Liver (tissue), 9 donors: ENCODE results near the gene LSR. TPM values are rescaled to one million over a fixed set of nuclear protein-coding genes. Genes with fewer than 3 reads are reported as not detected.
A peak's percentile ranks its signal among the peaks of the same experiment; 100 is the strongest.

ENCODE experiments used
- DNase-seq: peaks from one replicate; pipeline ENCODE4 v3.0.0-alpha.2; 2017; ENCODE audit warnings: low spot score
- H3K27ac ChIP-seq, 2 donors: one replicate each; pipeline ENCODE4 v1.7.0; 2013; ENCODE audit warnings: inconsistent platforms in 2 of 2, low read length in 2 of 2, control low read depth in 1 of 2, low read depth in 1 of 2, mild to moderate bottlenecking in 1 of 2
- H3K27me3 ChIP-seq, 4 donors: one replicate each; pipeline versions ENCODE4 v1.6.1 to v1.7.0; 2013; ENCODE audit warnings: low read length in 3 of 4, inconsistent platforms in 1 of 4, mild to moderate bottlenecking in 1 of 4, moderate library complexity in 1 of 4; ENCODE audit not compliant: control insufficient read depth in 4 of 4, insufficient read depth in 4 of 4
- H3K36me3 ChIP-seq, 4 donors: one replicate each; pipeline versions ENCODE4 v1.6.1 to v1.7.0; 2013; ENCODE audit warnings: low read length in 3 of 4, mild to moderate bottlenecking in 3 of 4, low read depth in 1 of 4, moderate library complexity in 1 of 4; ENCODE audit not compliant: control insufficient read depth in 4 of 4, insufficient read depth in 3 of 4
- H3K4me1 ChIP-seq, 4 donors: one replicate each; pipeline versions ENCODE4 v1.6.1 to v1.7.0; 2013; ENCODE audit warnings: low read length in 3 of 4, mild to moderate bottlenecking in 3 of 4, moderate library complexity in 1 of 4; ENCODE audit not compliant: control insufficient read depth in 4 of 4, insufficient read depth in 4 of 4
- H3K4me3 ChIP-seq, 3 donors: one replicate each; pipeline versions ENCODE4 v1.6.1 to v1.7.0; 2013; ENCODE audit warnings: low read length in 3 of 3, control low read depth in 1 of 3, low read depth in 1 of 3, mild to moderate bottlenecking in 1 of 3
- H3K9ac ChIP-seq, 2 donors: one replicate each; pipeline ENCODE4 v1.7.0; 2013; ENCODE audit warnings: low read length in 2 of 2, mild to moderate bottlenecking in 2 of 2, moderate library complexity in 2 of 2, control low read depth in 1 of 2, low read depth in 1 of 2
- H3K9me3 ChIP-seq, 4 donors: one replicate each; pipeline versions ENCODE4 v1.6.1 to v1.7.0; 2013; ENCODE audit warnings: low read length in 3 of 4; ENCODE audit not compliant: control insufficient read depth in 4 of 4
- ATF3 ChIP-seq: IDR thresholded peaks from 2 replicates; pipeline ENCODE4 v1.6.1; 2016; ENCODE audit warnings: antibody characterized with exemption
- EGR1 ChIP-seq, 2 donors: IDR thresholded peaks; 2 replicates each; pipeline ENCODE4 v1.6.1; 2016 to 2018; ENCODE audit warnings: antibody characterized with exemption in 2 of 2, low read depth in 2 of 2
- FOXA2 ChIP-seq: IDR thresholded peaks from 2 replicates; pipeline ENCODE4 v1.6.1; 2016; ENCODE audit warnings: antibody characterized with exemption
- GABPA ChIP-seq, 2 donors: IDR thresholded peaks in 1 of 2; conservative IDR thresholded peaks in 1 of 2; 2 replicates each; pipeline ENCODE4 v1.6.1; 2016; ENCODE audit warnings: antibody characterized with exemption in 2 of 2, mild to moderate bottlenecking in 1 of 2, moderate library complexity in 1 of 2
- HNF4A ChIP-seq, 2 donors: conservative IDR thresholded peaks; 2 replicates each; pipeline ENCODE4 v1.6.1; 2016; ENCODE audit warnings: antibody characterized with exemption in 2 of 2, mild to moderate bottlenecking in 2 of 2
- HNF4G ChIP-seq: IDR thresholded peaks from 2 replicates; pipeline ENCODE4 v1.6.1; 2016; ENCODE audit warnings: antibody characterized with exemption
- JUND ChIP-seq, 2 donors: IDR thresholded peaks; 2 replicates each; pipeline ENCODE4 v1.6.1; 2016; ENCODE audit warnings: antibody characterized with exemption in 2 of 2
- MAX ChIP-seq: IDR thresholded peaks from 2 replicates; pipeline ENCODE4 v1.6.1; 2016; ENCODE audit warnings: antibody characterized with exemption
- NR2F2 ChIP-seq: IDR thresholded peaks from 2 replicates; pipeline ENCODE4 v1.6.1; 2016; ENCODE audit warnings: antibody characterized with exemption
- RAD21 ChIP-seq, 2 donors: IDR thresholded peaks; 2 replicates each; pipeline ENCODE4 v1.6.1; 2016; ENCODE audit warnings: antibody characterized with exemption in 2 of 2, mild to moderate bottlenecking in 2 of 2
- RXRA ChIP-seq, 2 donors: IDR thresholded peaks; 2 replicates each; pipeline ENCODE4 v1.6.1; 2017 to 2018; ENCODE audit warnings: antibody characterized with exemption in 2 of 2, mild to moderate bottlenecking in 1 of 2
- SP1 ChIP-seq: IDR thresholded peaks from 2 replicates; pipeline ENCODE4 v1.6.1; 2018; ENCODE audit warnings: antibody characterized with exemption, mild to moderate bottlenecking
- TAF1 ChIP-seq: conservative IDR thresholded peaks from 2 replicates; pipeline ENCODE4 v1.6.1; 2016; ENCODE audit warnings: antibody characterized with exemption, mild to moderate bottlenecking
- YY1 ChIP-seq: IDR thresholded peaks from 2 replicates; pipeline ENCODE4 v1.6.1; 2016; ENCODE audit warnings: antibody characterized with exemption, mild to moderate bottlenecking
- ZBTB33 ChIP-seq: IDR thresholded peaks from 2 replicates; pipeline ENCODE4 v1.6.1; 2016; ENCODE audit warnings: antibody characterized with exemption
- WGBS: extraction: QIAGEN DNeasy Blood & Tissue Kit; methylation state at CpG from one replicate; pipeline ENCODE4 v1.1.7; 2013; 5-methylcytosine and 5-hydroxymethylcytosine counted together
- polyA plus RNA-seq, 2 donors: library from polyadenylated mRNA; stranded (reverse) in 1 of 2; unstranded in 1 of 2; fragments of 200-250 nt in 1 of 2; fragments of >200 nt in 1 of 2; fragmentation: Nextera tagmentation in 1 of 2; extraction: Ambion mirVana in 1 of 2; gene quantifications; one replicate each; pipeline versions ENCODE4 v1.2.1 to v1.2.3, GENCODE V29; 2013 to 2015
- total RNA-seq, 2 donors: library from RNA; depleted of rRNA; stranded (reverse); fragments of >200 nt; gene quantifications; one replicate each; pipeline ENCODE4 v1.2.3, GENCODE V29; 2014
- TF ChIP-seq, protein P1 (sequence below): fragments of 150-350 bp; IDR thresholded peaks from 2 replicates; pipeline ENCODE4 v1.5.1; 2017; ENCODE audit warnings: improper control_type of control experiment, low read depth, low read length; ENCODE audit not compliant: missing input control
- TF ChIP-seq, protein P2 (sequence below): IDR thresholded peaks from 2 replicates; pipeline ENCODE4 v1.6.1; 2016; ENCODE audit warnings: antibody characterized with exemption, mild to moderate bottlenecking
- donor health status: healthy.
- donor health status: healthy.
- donor health status: healthy.
- donor health status: healthy.
- donor health status: healthy.

LSR gene
- total and polyA plus RNA-seq, 4 donors, result 33.7 to 150 (median 48.0) TPM

- Histone ChIP-seq H3K9ac (no peak overlapping the region), H3K27ac (peak overlapping the region; percentile 59 to 69), H3K27me3 (no peaks in the 10 kb centered on the region), H3K36me3 (no peaks in the 10 kb centered on the region), H3K4me1 (peaks cover 0 to 3% (median under 1%) of the 10 kb centered on the region in 4 donors), H3K4me3 (no peak overlapping the region), H3K9me3 (no peaks in the 10 kb centered on the region)
- no peak for DNase-seq
- TF ChIP-seq ZBTB33 (no peak), SP1 (peak; percentile 60), RAD21 (IDR thresholded peaks at IDR 0.05) (peak in 1 of 2 donors; percentile 29), NR2F2 (peak; percentile 31), RXRA (IDR thresholded peaks at IDR 0.05) (no peak)
- WGBS, result 73% methylated on average over 7 of the region's 7 CpGs
These were observed 37.1 kb upstream of the LSR start for GRCh38 chr19:35211545-35212230.

GRCh38 chr19:35212241-35212640 is 36.6 kb upstream of the LSR start:
- H3K27me3 ChIP-seq, result no peaks in the 10 kb centered on the region
- H3K36me3 ChIP-seq, result no peaks in the 10 kb centered on the region
- peaks cover 0 to 3% (median under 1%) of the 10 kb centered on the region in 4 donors for H3K4me1 ChIP-seq
- DNase-seq, result no peak
- no peaks in the 10 kb centered on the region for H3K9me3 ChIP-seq
- H3K9ac ChIP-seq, result no peak overlapping the region
- H3K4me3 ChIP-seq, result no peak overlapping the region
- H3K27ac ChIP-seq, result peak overlapping the region; percentile 59 to 69
- TF ChIP-seq NR2F2, result no peak
- no peak for TF ChIP-seq HNF4G
- no peak for TF ChIP-seq JUND (IDR thresholded peaks at IDR 0.05)
- TF ChIP-seq FOXA2, result no peak
- TF ChIP-seq YY1, result no peak
- no peak for TF ChIP-seq HNF4A (conservative IDR thresholded peaks at IDR 0.05)
- TF ChIP-seq, protein P1, sequence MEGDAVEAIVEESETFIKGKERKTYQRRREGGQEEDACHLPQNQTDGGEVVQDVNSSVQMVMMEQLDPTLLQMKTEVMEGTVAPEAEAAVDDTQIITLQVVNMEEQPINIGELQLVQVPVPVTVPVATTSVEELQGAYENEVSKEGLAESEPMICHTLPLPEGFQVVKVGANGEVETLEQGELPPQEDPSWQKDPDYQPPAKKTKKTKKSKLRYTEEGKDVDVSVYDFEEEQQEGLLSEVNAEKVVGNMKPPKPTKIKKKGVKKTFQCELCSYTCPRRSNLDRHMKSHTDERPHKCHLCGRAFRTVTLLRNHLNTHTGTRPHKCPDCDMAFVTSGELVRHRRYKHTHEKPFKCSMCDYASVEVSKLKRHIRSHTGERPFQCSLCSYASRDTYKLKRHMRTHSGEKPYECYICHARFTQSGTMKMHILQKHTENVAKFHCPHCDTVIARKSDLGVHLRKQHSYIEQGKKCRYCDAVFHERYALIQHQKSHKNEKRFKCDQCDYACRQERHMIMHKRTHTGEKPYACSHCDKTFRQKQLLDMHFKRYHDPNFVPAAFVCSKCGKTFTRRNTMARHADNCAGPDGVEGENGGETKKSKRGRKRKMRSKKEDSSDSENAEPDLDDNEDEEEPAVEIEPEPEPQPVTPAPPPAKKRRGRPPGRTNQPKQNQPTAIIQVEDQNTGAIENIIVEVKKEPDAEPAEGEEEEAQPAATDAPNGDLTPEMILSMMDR, result no peak
- TF ChIP-seq, protein P2, sequence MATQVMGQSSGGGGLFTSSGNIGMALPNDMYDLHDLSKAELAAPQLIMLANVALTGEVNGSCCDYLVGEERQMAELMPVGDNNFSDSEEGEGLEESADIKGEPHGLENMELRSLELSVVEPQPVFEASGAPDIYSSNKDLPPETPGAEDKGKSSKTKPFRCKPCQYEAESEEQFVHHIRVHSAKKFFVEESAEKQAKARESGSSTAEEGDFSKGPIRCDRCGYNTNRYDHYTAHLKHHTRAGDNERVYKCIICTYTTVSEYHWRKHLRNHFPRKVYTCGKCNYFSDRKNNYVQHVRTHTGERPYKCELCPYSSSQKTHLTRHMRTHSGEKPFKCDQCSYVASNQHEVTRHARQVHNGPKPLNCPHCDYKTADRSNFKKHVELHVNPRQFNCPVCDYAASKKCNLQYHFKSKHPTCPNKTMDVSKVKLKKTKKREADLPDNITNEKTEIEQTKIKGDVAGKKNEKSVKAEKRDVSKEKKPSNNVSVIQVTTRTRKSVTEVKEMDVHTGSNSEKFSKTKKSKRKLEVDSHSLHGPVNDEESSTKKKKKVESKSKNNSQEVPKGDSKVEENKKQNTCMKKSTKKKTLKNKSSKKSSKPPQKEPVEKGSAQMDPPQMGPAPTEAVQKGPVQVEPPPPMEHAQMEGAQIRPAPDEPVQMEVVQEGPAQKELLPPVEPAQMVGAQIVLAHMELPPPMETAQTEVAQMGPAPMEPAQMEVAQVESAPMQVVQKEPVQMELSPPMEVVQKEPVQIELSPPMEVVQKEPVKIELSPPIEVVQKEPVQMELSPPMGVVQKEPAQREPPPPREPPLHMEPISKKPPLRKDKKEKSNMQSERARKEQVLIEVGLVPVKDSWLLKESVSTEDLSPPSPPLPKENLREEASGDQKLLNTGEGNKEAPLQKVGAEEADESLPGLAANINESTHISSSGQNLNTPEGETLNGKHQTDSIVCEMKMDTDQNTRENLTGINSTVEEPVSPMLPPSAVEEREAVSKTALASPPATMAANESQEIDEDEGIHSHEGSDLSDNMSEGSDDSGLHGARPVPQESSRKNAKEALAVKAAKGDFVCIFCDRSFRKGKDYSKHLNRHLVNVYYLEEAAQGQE, result no peak
- TF ChIP-seq MAX, result no peak
- no peak for TF ChIP-seq ATF3
- TF ChIP-seq GABPA (IDR thresholded peaks at IDR 0.05 in 1 of 2, conservative IDR thresholded peaks at IDR 0.05 in 1 of 2), result no peak
- no peak for TF ChIP-seq ZBTB33
- no peak for TF ChIP-seq EGR1 (IDR thresholded peaks at IDR 0.05; ENCODE audit: low read depth in 2 of 2)
- TF ChIP-seq RXRA (IDR thresholded peaks at IDR 0.05), result no peak
- TF ChIP-seq TAF1, result no peak
- WGBS, result 71% methylated on average over 7 of the region's 7 CpGs
